Measurements from ENCODE around the gene HTR3E.

DNA sequence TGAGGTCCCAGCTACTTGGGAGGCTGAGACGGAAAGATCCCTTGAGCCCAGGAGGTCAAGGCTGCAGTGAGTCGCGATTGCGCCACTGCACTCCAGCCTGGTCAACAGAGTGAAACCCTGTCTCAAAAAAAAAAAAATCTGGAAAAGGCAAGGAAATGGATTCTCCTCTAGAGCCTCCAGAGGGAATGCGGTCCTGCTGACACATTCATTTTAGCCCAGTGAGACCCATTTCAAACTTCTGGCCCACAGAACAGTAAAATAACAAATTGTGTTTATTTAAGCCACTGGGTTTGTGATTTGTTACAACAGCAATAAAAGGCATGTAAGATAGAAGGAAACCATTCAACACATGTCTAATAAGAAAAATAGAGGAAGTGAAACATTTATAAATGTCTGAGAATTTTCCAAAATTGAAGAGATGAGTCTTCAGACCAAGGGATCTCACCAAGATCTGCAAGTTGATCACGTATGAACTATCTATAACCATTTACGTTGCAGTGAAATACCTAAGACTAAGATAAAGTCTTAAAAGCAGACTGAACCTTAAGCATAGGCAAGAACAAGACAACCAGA, at the start of gene HTR3E:
- TF ChIP-seq CTCF (IDR thresholded peaks at IDR 0.05): no peak
- no peak for TF ChIP-seq POLR2A (IDR thresholded peaks at IDR 0.05)
